Heart right ventricle (tissue), 16 donors: Measurements from ENCODE around the gene GPR78. TPM values are rescaled to one million over a fixed set of nuclear protein-coding genes. Genes with fewer than 3 reads are reported as not detected.

Experiments
- ATAC-seq, 8 donors: fragments of 200-7000 bp; cut with Tn5 transposase; one replicate each; pipeline ENCODE4 v1.9.1; 2020; ENCODE audit warnings: mild to moderate bottlenecking in 8 of 8, moderate library complexity in 8 of 8, moderate number of reproducible peaks in 1 of 8
- DNase-seq, 2 donors: peaks; one replicate each; pipeline ENCODE4 v3.0.0-alpha.2; 2020
- H3K27ac ChIP-seq, 10 donors: fragments of 200-600 bp; sonication (generic) in 2 of 10; one replicate each; pipeline versions ENCODE4 v1.5.0 to v1.8.0; 2020 to 2022; ENCODE audit warnings: mild to moderate bottlenecking in 3 of 10
- H3K27me3 ChIP-seq, 7 donors: fragments of 200-600 bp; one replicate each; pipeline ENCODE4 v1.8.0; 2021 to 2022; ENCODE audit warnings: mild to moderate bottlenecking in 2 of 7
- H3K36me3 ChIP-seq, 9 donors: fragments of 200-600 bp; sonication (generic) in 1 of 9; one replicate each; pipeline versions ENCODE4 v1.5.0 to v1.8.0; 2020 to 2022; ENCODE audit warnings: mild to moderate bottlenecking in 2 of 9
- H3K4me1 ChIP-seq, 9 donors: fragments of 200-600 bp; sonication (generic) in 1 of 9; one replicate each; pipeline versions ENCODE4 v1.5.0 to v1.8.0; 2020 to 2022; ENCODE audit warnings: mild to moderate bottlenecking in 4 of 9
- H3K4me3 ChIP-seq, 10 donors: fragments of 200-600 bp; sonication (generic) in 2 of 10; one replicate each; pipeline versions ENCODE4 v1.5.0 to v1.8.0; 2020 to 2022; ENCODE audit warnings: mild to moderate bottlenecking in 7 of 10, moderate library complexity in 2 of 10
- H3K9me3 ChIP-seq, 11 donors: fragments of 200-600 bp in 10 of 11; sonication (generic) in 2 of 11; one replicate each; pipeline versions ENCODE4 v1.5.0 to v1.8.0; 2013 to 2022; ENCODE audit warnings: mild to moderate bottlenecking in 2 of 11, control low read depth in 1 of 11, moderate library complexity in 1 of 11
- CTCF ChIP-seq, 9 donors: fragments of 200-600 bp; sonication (generic) in 2 of 9; IDR thresholded peaks; one replicate each; pipeline versions ENCODE4 v1.5.0 to v1.8.0; 2021 to 2022; ENCODE audit warnings: antibody characterized with exemption in 9 of 9, mild to moderate bottlenecking in 5 of 9, moderate library complexity in 1 of 9
- WGBS, 2 donors: extraction: QIAGEN DNeasy Blood & Tissue Kit; methylation state at CpG; one replicate each; pipeline ENCODE4 v1.1.7; 2013; ENCODE audit warnings: inconsistent platforms in 1 of 2; 5-methylcytosine and 5-hydroxymethylcytosine counted together
- intact Hi-C, 10 donors: fragments of 100-400 bp; cut with DNase I; formaldehyde crosslinking; loops; one replicate each; pipeline versions ENCODE4 v1.11.1 to v1.14.2; 2022
- polyA plus RNA-seq, 2 donors: library from polyadenylated mRNA; stranded (reverse); fragments of 200-250 nt; gene quantifications; one replicate each; pipeline ENCODE4 v1.2.3, GENCODE V29; 2013
- total RNA-seq, 10 donors: library from RNA; stranded (reverse); fragmentation: NEBNext Ultra II Directional in 3 of 10; extraction: Animal tissue kit (Norgen Biotek cat#: 25700) in 3 of 10; gene quantifications; one replicate each; pipeline versions ENCODE4 v1.2.1 to v1.2.4, GENCODE V29; 2021 to 2023
- donor health status: Arrhythmogenic right ventricular cardiomyopathy.
- donor health status: ischemic (EF 13 %, LVEDD 7.1; RV severe dilation, severe dysfunction).
- donor health status: healthy with polysubstance abuse.
- donor health status: DM: no; HTN: yes; CAD: no.
- donor health status: DM: no; HTN: no; CAD: no.
- donor health status: ischemic (EF 25% LVEDD 6.9; RV normal size, moderate dysfunction).
- donor health status: ischemic (EF 25% LVEDD 5.7; RV mildly dilated, moderate dysfunction).
- donor health status: healthy.
- donor health status: DM: yes; HTN: yes; CAD: no.
- donor health status: Ischemic cardiomyopathy.
- donor health status: ischemic (EF 35%, LVEDD 5.7; RV mildly dilated, moderate dysfunction).
- donor health status: nonischemic (EF 11% LVEDD 7.7; RV severe dilation, severe dysfunction).
- donor health status: DM: yes; HTN: yes; CAD: no.
- donor health status: PGD.
- donor health status: ischemic (EF 29% LVEDD 5.4; RV normal size, mild dysfunction).
- donor health status: nonischemic (EF 23%, LVEDD 6.1; RV moderate dilation, normal function).

Gene GPR78
- total and polyA plus RNA-seq, 12 donors: 0.01 to 0.12 TPM; not detected in 10

GRCh38 chr4:8560265-8561047 is 19.7 kb upstream of the GPR78 start:
- DNase-seq (no peak), ATAC-seq (no peak)
- Histone ChIP-seq H3K4me1 (no peaks in the 10 kb centered on the region), H3K36me3 (no peaks in the 10 kb centered on the region), H3K27me3 (peaks cover 0 to 44% (median 15%) of the 10 kb centered on the region in 7 donors), H3K27ac (no peak overlapping the region), H3K4me3 (no peak overlapping the region), H3K9me3 (no peaks in the 10 kb centered on the region)
- intact Hi-C loops: no loop called here
- 61 to 62% methylated on average over 16 of the region's 16 CpGs for WGBS, 2 donors
- no peak for TF ChIP-seq CTCF (IDR thresholded peaks at IDR 0.05)

GRCh38 chr4:8564595-8564994 is 15.6 kb upstream of the GPR78 start:
- intact Hi-C loops: no loop called here
- Histone ChIP-seq H3K36me3 (no peaks in the 10 kb centered on the region), H3K27me3 (peaks cover 0 to 29% (median 24%) of the 10 kb centered on the region in 7 donors), H3K27ac (no peak overlapping the region), H3K4me1 (no peaks in the 10 kb centered on the region), H3K9me3 (no peaks in the 10 kb centered on the region), H3K4me3 (no peak overlapping the region)
- WGBS, 2 donors: 39 to 43% methylated on average over 1 of the region's 1 CpG
- DNase-seq: no peak
- TF ChIP-seq CTCF (IDR thresholded peaks at IDR 0.05): no peak
- no peak for ATAC-seq

GRCh38 chr4:8568068-8568668 is 12.0 kb upstream of the GPR78 start:
- TF ChIP-seq CTCF (IDR thresholded peaks at IDR 0.05): no peak
- Histone ChIP-seq H3K9me3 (no peaks in the 10 kb centered on the region), H3K27me3 (peaks cover 0 to 23% (median 12%) of the 10 kb centered on the region in 7 donors), H3K4me3 (no peak overlapping the region), H3K4me1 (no peaks in the 10 kb centered on the region), H3K36me3 (no peaks in the 10 kb centered on the region), H3K27ac (no peak overlapping the region)
- DNase-seq: no peak
- WGBS, 2 donors: 36 to 52% methylated on average over 5 of the region's 5 CpGs
- ATAC-seq: no peak
- intact Hi-C loops: no loop called here

GRCh38 chr4:8570201-8570600 is 10.0 kb upstream of the GPR78 start:
- H3K36me3 ChIP-seq: no peaks in the 10 kb centered on the region
- ATAC-seq: no peak
- no peak overlapping the region for H3K4me3 ChIP-seq
- DNase-seq: no peak
- TF ChIP-seq CTCF (IDR thresholded peaks at IDR 0.05): no peak
- H3K27ac ChIP-seq: no peak overlapping the region
- H3K9me3 ChIP-seq: no peaks in the 10 kb centered on the region
- 91 to 93% methylated on average over 1 of the region's 1 CpG for WGBS, 2 donors
- intact Hi-C loops: no loop called here
- H3K4me1 ChIP-seq: no peaks in the 10 kb centered on the region
- peaks cover 0 to 25% (median 12%) of the 10 kb centered on the region in 7 donors for H3K27me3 ChIP-seq
